LNCAP (cell line): Measurements from ENCODE around the gene CHST3.

Experiments
- CTCF ChIP-seq: fragments of 450-650 bp; IDR thresholded peaks from 2 replicates; pipeline ENCODE4 v1.5.1; 2017; ENCODE audit warnings: mild to moderate bottlenecking

The CHST3 gene

GRCh38 chr10:72025400-72025799 is 61.2 kb downstream of the CHST3 start:
- TF ChIP-seq CTCF, result no peak

- no peak for TF ChIP-seq CTCF
Measured at GRCh38 chr10:72025832-72026231, 61.6 kb downstream of the CHST3 start.

- no peak for TF ChIP-seq CTCF
Measured at GRCh38 chr10:72026278-72027111, 62.3 kb downstream of the CHST3 start.

- no peak for TF ChIP-seq CTCF
Measured at GRCh38 chr10:72027498-72027897, 63.3 kb downstream of the CHST3 start.

GRCh38 chr10:72029414-72029813 is 65.2 kb downstream of the CHST3 start:
- no peak for TF ChIP-seq CTCF

GRCh38 chr10:72030762-72031543 is 66.8 kb downstream of the CHST3 start:
- TF ChIP-seq CTCF, result no peak

GRCh38 chr10:72031706-72032105 is 67.5 kb downstream of the CHST3 start:
- TF ChIP-seq CTCF, result no peak
